ENCODE data around the gene U2AF1.
"Not testable (repeated sequence)": the region's sequence is repeated elsewhere in the genome, so short reads cannot be mapped to it uniquely, and the experiment has no call there.

DNA sequence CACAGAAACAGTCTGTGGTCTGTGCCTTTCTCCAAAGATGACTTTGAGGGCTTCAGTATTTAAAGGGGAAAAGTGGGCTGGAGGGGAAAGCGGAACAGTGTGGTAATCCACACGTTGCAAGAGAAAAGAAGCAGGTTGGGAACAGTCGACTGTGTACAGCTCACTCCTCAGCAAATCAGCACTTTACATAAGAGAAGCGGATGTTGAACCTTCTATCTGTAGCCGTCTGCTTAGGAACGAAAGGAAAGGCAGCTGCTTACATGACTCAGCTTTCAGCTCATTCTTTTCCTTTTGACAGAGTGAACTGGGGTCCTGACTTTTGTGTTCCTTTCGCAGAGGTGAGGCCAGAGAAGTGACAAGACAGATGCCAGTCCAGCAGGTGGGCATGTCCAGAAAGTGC lies 1.6 kb upstream of the U2AF1 start:
- TF ChIP-seq CTCF (optimal IDR thresholded peaks at IDR 0.05 in 1 of 3, IDR thresholded peaks at IDR 0.05 in 1 of 3, conservative IDR thresholded peaks at IDR 0.05 in 1 of 3; ENCODE audit: extremely low read depth in 1 of 3, insufficient read depth in 2 of 3, low read length in 3 of 3); EZH2 (IDR thresholded peaks at IDR 0.05; ENCODE audit: low read length): not testable (repeated sequence)

Data from keratinocyte (primary cell).